Fibroblast of pulmonary artery (primary cell): ENCODE data around the gene SNAP29.
A peak's percentile ranks its signal among the peaks of the same experiment; 100 is the strongest.

Experiments
- DNase-seq: peaks from one replicate; pipeline ENCODE4 v3.0.0-alpha.2; 2010; ENCODE audit warnings: low read depth
- H3K4me3 ChIP-seq: replicated peaks from 2 replicates; pipeline ENCODE4 v1.5.1; 2011; ENCODE audit warnings: low read depth, mild to moderate bottlenecking, control low read depth, low read length, moderate library complexity
- CTCF ChIP-seq: IDR thresholded peaks from 2 replicates; pipeline ENCODE4 v1.5.1; 2011; ENCODE audit warnings: mild to moderate bottlenecking, control low read depth, low read length, inconsistent platforms; ENCODE audit errors: missing control alignments

SNAP29 gene

GRCh38 chr22:20858615-20859416 is at the start of gene SNAP29, which contains the start of gene PI4KA:
TSS of gene SNAP29 (plus strand) at chr22:20859007. CDS start at chr22:20859111, 104 bp downstream.
TSS of gene PI4KA (minus strand) at chr22:20858811. CDS start at chr22:20858725, 86 bp downstream.
- no peak for TF ChIP-seq CTCF
- H3K4me3 ChIP-seq: peak within 1 kb of the TSS; percentile 81

GRCh38 chr22:20809538-20810185 is 49.1 kb upstream of the SNAP29 start:
- no peak for DNase-seq
- no peak for TF ChIP-seq CTCF

More at GRCh38 chr22:20858615-20859416, at the start of gene SNAP29, which contains the start of gene PI4KA:
- peak; percentile 98 for DNase-seq

GRCh38 chr22:20810645-20811044 is 48.2 kb upstream of the SNAP29 start:
- H3K4me3 ChIP-seq: no peak overlapping the region
- no peak for DNase-seq
- no peak for TF ChIP-seq CTCF

More at GRCh38 chr22:20809538-20810185, 49.1 kb upstream of the SNAP29 start:
- H3K4me3 ChIP-seq: no peak overlapping the region

GRCh38 chr22:20811171-20811570 is 47.6 kb upstream of the SNAP29 start:
- H3K4me3 ChIP-seq: no peak overlapping the region
- DNase-seq: no peak
- TF ChIP-seq CTCF: no peak

- DNase-seq: no peak
- no peak overlapping the region for H3K4me3 ChIP-seq
- no peak for TF ChIP-seq CTCF
Observed at GRCh38 chr22:20811971-20812660, 46.7 kb upstream of the SNAP29 start.

GRCh38 chr22:20813056-20813455 is 45.8 kb upstream of the SNAP29 start:
- no peak overlapping the region for H3K4me3 ChIP-seq
- DNase-seq: peak; percentile 29
- no peak for TF ChIP-seq CTCF
